Mesendoderm (in vitro differentiated cells): ENCODE data around the gene MRM1. TPM values are rescaled to one million over a fixed set of nuclear protein-coding genes. Genes with fewer than 3 reads are reported as not detected.

ENCODE experiments used
- DNase-seq: peaks from one replicate; pipeline ENCODE4 v3.0.0; 2013
- H2AK5ac ChIP-seq: 2 replicates; pipeline ENCODE4 v1.6.1; 2013; ENCODE audit warnings: low read length, inconsistent platforms
- H2BK120ac ChIP-seq: 2 replicates; pipeline ENCODE4 v1.6.1; 2013; ENCODE audit warnings: low read depth, mild to moderate bottlenecking, low read length, moderate library complexity, mixed read lengths
- H2BK15ac ChIP-seq: replicated peaks from 2 replicates; pipeline ENCODE4 v1.6.1; 2013; ENCODE audit warnings: low read depth, mild to moderate bottlenecking, moderate library complexity
- H2BK5ac ChIP-seq: 2 replicates; pipeline ENCODE4 v1.6.1; 2013; ENCODE audit warnings: low read length, inconsistent platforms
- H3K18ac ChIP-seq: 2 replicates; pipeline ENCODE4 v1.6.1; 2013; ENCODE audit warnings: mild to moderate bottlenecking, low read length, mixed read lengths
- H3K23ac ChIP-seq: one replicate; pipeline ENCODE4 v1.6.1; 2013; ENCODE audit warnings: low read length
- H3K27ac ChIP-seq: 2 replicates; pipeline ENCODE4 v1.5.1; 2013; ENCODE audit warnings: low read depth, mild to moderate bottlenecking, inconsistent platforms, low read length, moderate library complexity
- H3K27me3 ChIP-seq: 2 replicates; pipeline ENCODE4 v1.6.1; 2013; ENCODE audit warnings: low read length, control low read depth, mild to moderate bottlenecking, inconsistent platforms; ENCODE audit not compliant: insufficient read depth, poor library complexity
- H3K36me3 ChIP-seq: 2 replicates; pipeline ENCODE4 v1.6.1; 2013; ENCODE audit warnings: low read length, inconsistent platforms; ENCODE audit not compliant: control insufficient read depth, insufficient read depth
- H3K4ac ChIP-seq: one replicate; pipeline ENCODE4 v1.6.1; 2013; ENCODE audit warnings: low read depth, mild to moderate bottlenecking, low read length, moderate library complexity
- H3K4me1 ChIP-seq: 2 replicates; pipeline ENCODE4 v1.6.1; 2013; ENCODE audit warnings: low read depth, low read length, inconsistent platforms; ENCODE audit not compliant: control insufficient read depth
- H3K4me2 ChIP-seq: 2 replicates; pipeline ENCODE4 v1.6.1; 2013; ENCODE audit warnings: low read length
- H3K4me3 ChIP-seq: 2 replicates; pipeline ENCODE4 v1.5.1; 2013; ENCODE audit warnings: mild to moderate bottlenecking, low read length
- H3K56ac ChIP-seq: one replicate; pipeline ENCODE4 v1.6.1; 2013; ENCODE audit warnings: low read length
- H3K79me1 ChIP-seq: 2 replicates; pipeline ENCODE4 v1.6.1; 2013; ENCODE audit warnings: low read length, inconsistent platforms
- H3K79me2 ChIP-seq: 2 replicates; pipeline ENCODE4 v1.6.1; 2013; ENCODE audit warnings: mild to moderate bottlenecking, low read length; ENCODE audit not compliant: control insufficient read depth, insufficient read depth
- H3K9ac ChIP-seq: 2 replicates; pipeline ENCODE4 v1.6.1; 2013; ENCODE audit warnings: low read length, inconsistent platforms
- H4K5ac ChIP-seq: one replicate; pipeline ENCODE4 v1.6.1; 2013; ENCODE audit warnings: low read length
- H4K8ac ChIP-seq: one replicate; pipeline ENCODE4 v1.6.1; 2013; ENCODE audit warnings: low read depth, mild to moderate bottlenecking, control low read depth, low read length, moderate library complexity
- WGBS: extraction: QIAGEN DNeasy Blood & Tissue Kit; methylation state at CpG from one replicate; pipeline ENCODE4 v1.1.7; 2013; ENCODE audit warnings: low lambda C conversion rate, missing lambda C conversion rate; ENCODE audit not compliant: insufficient coverage; ENCODE audit errors: extremely low coverage; 5-methylcytosine and 5-hydroxymethylcytosine counted together
- polyA plus RNA-seq, 2 experiments: library from polyadenylated mRNA; stranded (reverse); fragments of 200-250 nt; gene quantifications; one replicate each; pipeline ENCODE4 v1.2.3, GENCODE V29; 2013

The MRM1 gene
- 4.0 TPM for polyA plus RNA-seq (2013, experiment 1 of 2)
- 4.0 TPM for polyA plus RNA-seq (2013, experiment 2 of 2)

GRCh38 chr17:36601303-36602029 is at the start of gene MRM1:
Gene MRM1 (plus strand): TSS chr17:36601583. CDS start chr17:36601811, 228 bp downstream.
- Histone ChIP-seq H3K4me2 (peak within 1 kb of the TSS; percentile 87), H3K4me3 (peak within 1 kb of the TSS; percentile 93), H3K79me1 (peaks cover 19% of the 10 kb centered on the region), H4K8ac (no peak within 1 kb of the TSS), H3K79me2 (peaks cover 8% of the 10 kb centered on the region), H3K9ac (peak within 1 kb of the TSS; percentile 97), H2AK5ac (peak within 1 kb of the TSS; percentile 56), H2BK15ac (no peak within 1 kb of the TSS), H3K36me3 (peaks cover 2% of the 10 kb centered on the region), H3K56ac (peak within 1 kb of the TSS; percentile 98), H3K18ac (peak within 1 kb of the TSS; percentile 5), H2BK5ac (peak within 1 kb of the TSS; percentile 67), H4K5ac (no peak within 1 kb of the TSS), H3K27me3 (no peaks in the 10 kb centered on the region), H2BK120ac (no peak within 1 kb of the TSS), H3K27ac (peak within 1 kb of the TSS; percentile 81), H3K4ac (peak within 1 kb of the TSS; percentile 39), H3K23ac (peak within 1 kb of the TSS; percentile 98), H3K4me1 (peaks cover 7% of the 10 kb centered on the region)
- peak; percentile 95 for DNase-seq
- WGBS, result no CpG with 5 or more reads among the region's 60 CpGs

GRCh38 chr17:36553459-36553858 is 47.9 kb upstream of the MRM1 start:
- WGBS, result no CpG with 5 or more reads among the region's 3 CpGs
- peaks cover 5% of the 10 kb centered on the region for H3K36me3 ChIP-seq

GRCh38 chr17:36566081-36566480 is 35.3 kb upstream of the MRM1 start:
- no peak overlapping the region for H3K18ac ChIP-seq
- no peak overlapping the region for H3K4me3 ChIP-seq
- H3K4ac ChIP-seq, result no peak overlapping the region
- no peak for DNase-seq
- no peaks in the 10 kb centered on the region for H3K79me2 ChIP-seq
- H3K23ac ChIP-seq, result no peak overlapping the region
- H2BK5ac ChIP-seq, result no peak overlapping the region
- H3K56ac ChIP-seq, result no peak overlapping the region
- H3K9ac ChIP-seq, result no peak overlapping the region
- H3K27me3 ChIP-seq, result no peaks in the 10 kb centered on the region
- H3K27ac ChIP-seq, result no peak overlapping the region
- no peaks in the 10 kb centered on the region for H3K4me1 ChIP-seq
- no peak overlapping the region for H2BK120ac ChIP-seq
- no CpG with 5 or more reads among the region's 4 CpGs for WGBS
- H3K36me3 ChIP-seq, result peaks cover 8% of the 10 kb centered on the region
- H3K4me2 ChIP-seq, result no peak overlapping the region
- no peak overlapping the region for H4K8ac ChIP-seq
- H2BK15ac ChIP-seq, result no peak overlapping the region
- no peak overlapping the region for H2AK5ac ChIP-seq
- no peaks in the 10 kb centered on the region for H3K79me1 ChIP-seq
- no peak overlapping the region for H4K5ac ChIP-seq

More at GRCh38 chr17:36553459-36553858, 47.9 kb upstream of the MRM1 start:
- no peak overlapping the region for H2BK5ac ChIP-seq
- no peak overlapping the region for H2BK15ac ChIP-seq
- no peaks in the 10 kb centered on the region for H3K27me3 ChIP-seq
- no peak overlapping the region for H3K4me2 ChIP-seq
- H3K18ac ChIP-seq, result no peak overlapping the region
- peaks cover 9% of the 10 kb centered on the region for H3K79me1 ChIP-seq
- H3K4ac ChIP-seq, result no peak overlapping the region
- no peak overlapping the region for H4K8ac ChIP-seq
- H3K56ac ChIP-seq, result no peak overlapping the region
- H3K79me2 ChIP-seq, result peaks cover 23% of the 10 kb centered on the region
- no peak overlapping the region for H3K27ac ChIP-seq
- no peak overlapping the region for H2BK120ac ChIP-seq
- H4K5ac ChIP-seq, result no peak overlapping the region
- H3K4me3 ChIP-seq, result no peak overlapping the region
- no peak overlapping the region for H2AK5ac ChIP-seq
- no peaks in the 10 kb centered on the region for H3K4me1 ChIP-seq
- no peak overlapping the region for H3K9ac ChIP-seq
- DNase-seq, result no peak
- H3K23ac ChIP-seq, result no peak overlapping the region

- no CpG with 5 or more reads among the region's 12 CpGs for WGBS
- H3K4me2 ChIP-seq, result no peak overlapping the region
These were observed 26.4 kb upstream of the MRM1 start for GRCh38 chr17:36575028-36575427.

GRCh38 chr17:36576793-36577192 is 24.6 kb upstream of the MRM1 start:
- Histone ChIP-seq H3K9ac (no peak overlapping the region), H3K23ac (no peak overlapping the region), H3K27me3 (no peaks in the 10 kb centered on the region), H3K36me3 (peaks cover 4% of the 10 kb centered on the region), H3K79me2 (no peaks in the 10 kb centered on the region), H3K4me2 (no peak overlapping the region), H2BK5ac (no peak overlapping the region), H2AK5ac (no peak overlapping the region), H3K27ac (no peak overlapping the region), H4K5ac (no peak overlapping the region), H3K18ac (no peak overlapping the region), H3K56ac (no peak overlapping the region), H2BK120ac (no peak overlapping the region), H4K8ac (no peak overlapping the region), H3K4ac (no peak overlapping the region), H3K4me3 (no peak overlapping the region), H3K4me1 (no peaks in the 10 kb centered on the region), H3K79me1 (peaks cover 7% of the 10 kb centered on the region), H2BK15ac (no peak overlapping the region)
- WGBS, result no CpG with 5 or more reads among the region's 2 CpGs
- DNase-seq, result no peak

More at GRCh38 chr17:36575028-36575427, 26.4 kb upstream of the MRM1 start:
- no peak overlapping the region for H3K4me3 ChIP-seq
- H3K27me3 ChIP-seq, result no peaks in the 10 kb centered on the region
- no peak overlapping the region for H3K4ac ChIP-seq
- H3K23ac ChIP-seq, result no peak overlapping the region
- H3K79me2 ChIP-seq, result no peaks in the 10 kb centered on the region
- H3K9ac ChIP-seq, result no peak overlapping the region
- H3K18ac ChIP-seq, result no peak overlapping the region
- no peak overlapping the region for H3K27ac ChIP-seq
- no peak overlapping the region for H4K8ac ChIP-seq
- no peak overlapping the region for H2BK120ac ChIP-seq
- H3K56ac ChIP-seq, result no peak overlapping the region
- H2BK15ac ChIP-seq, result no peak overlapping the region
- DNase-seq, result no peak
- peaks cover 5% of the 10 kb centered on the region for H3K36me3 ChIP-seq
- no peak overlapping the region for H4K5ac ChIP-seq
- H2AK5ac ChIP-seq, result no peak overlapping the region
- H3K79me1 ChIP-seq, result peaks cover 7% of the 10 kb centered on the region
- no peaks in the 10 kb centered on the region for H3K4me1 ChIP-seq
- no peak overlapping the region for H2BK5ac ChIP-seq
